Measurements from ENCODE around the gene RPL10A. TPM values are rescaled to one million over a fixed set of nuclear protein-coding genes. Genes with fewer than 3 reads are reported as not detected.

The RPL10A gene
- total and polyA plus RNA-seq, 10 donors, result 962 to 3,148 (median 1,054) TPM

DNA sequence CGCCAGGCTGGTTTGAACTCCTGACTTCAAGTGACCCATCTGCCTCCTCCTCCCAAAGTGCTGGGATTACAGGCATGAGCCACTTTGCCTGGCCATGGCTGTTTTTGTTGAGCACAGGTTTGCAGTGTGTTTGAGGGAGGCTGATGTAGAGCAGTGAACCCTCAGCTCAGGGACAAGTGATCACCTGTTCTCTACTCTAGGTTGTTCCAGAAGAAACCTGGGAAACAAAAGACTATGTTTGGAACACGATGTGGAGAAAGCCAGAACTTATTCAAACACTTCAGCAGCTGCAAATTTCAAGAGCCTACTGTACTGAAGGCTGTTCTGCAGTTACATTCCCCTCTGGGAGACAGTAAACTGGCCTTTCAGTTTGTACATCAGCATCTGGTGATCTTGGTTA is 39.8 kb downstream of the RPL10A start:
- Histone ChIP-seq H3K27ac (no peak overlapping the region), H3K4me3 (no peak overlapping the region), H3K4me1 (peaks cover 0 to 11% (median 2%) of the 10 kb centered on the region in 6 donors), H3K27me3 (replicated peaks in 1 of 7) (peaks cover 0 to 79% (median 23%) of the 10 kb centered on the region in 7 donors), H3K9me3 (no peaks in the 10 kb centered on the region), H3K36me3 (no peaks in the 10 kb centered on the region)
- DNase-seq, result no peak
- intact Hi-C loops (cut with DNase I; ENCODE audit: low total_unique reads), result no loop called here
- TF ChIP-seq, protein P1, sequence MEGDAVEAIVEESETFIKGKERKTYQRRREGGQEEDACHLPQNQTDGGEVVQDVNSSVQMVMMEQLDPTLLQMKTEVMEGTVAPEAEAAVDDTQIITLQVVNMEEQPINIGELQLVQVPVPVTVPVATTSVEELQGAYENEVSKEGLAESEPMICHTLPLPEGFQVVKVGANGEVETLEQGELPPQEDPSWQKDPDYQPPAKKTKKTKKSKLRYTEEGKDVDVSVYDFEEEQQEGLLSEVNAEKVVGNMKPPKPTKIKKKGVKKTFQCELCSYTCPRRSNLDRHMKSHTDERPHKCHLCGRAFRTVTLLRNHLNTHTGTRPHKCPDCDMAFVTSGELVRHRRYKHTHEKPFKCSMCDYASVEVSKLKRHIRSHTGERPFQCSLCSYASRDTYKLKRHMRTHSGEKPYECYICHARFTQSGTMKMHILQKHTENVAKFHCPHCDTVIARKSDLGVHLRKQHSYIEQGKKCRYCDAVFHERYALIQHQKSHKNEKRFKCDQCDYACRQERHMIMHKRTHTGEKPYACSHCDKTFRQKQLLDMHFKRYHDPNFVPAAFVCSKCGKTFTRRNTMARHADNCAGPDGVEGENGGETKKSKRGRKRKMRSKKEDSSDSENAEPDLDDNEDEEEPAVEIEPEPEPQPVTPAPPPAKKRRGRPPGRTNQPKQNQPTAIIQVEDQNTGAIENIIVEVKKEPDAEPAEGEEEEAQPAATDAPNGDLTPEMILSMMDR (IDR thresholded peaks at IDR 0.05 in 8 of 11, conservative IDR thresholded peaks at IDR 0.05 in 3 of 11), result no peak
- TF ChIP-seq POLR2A (IDR thresholded peaks at IDR 0.05) (no peak), POLR2AphosphoS5 (IDR thresholded peaks at IDR 0.05) (no peak)
- WGBS, 5 donors, result 58 to 84% (median 73%) methylated on average over 2 of the region's 2 CpGs

DNA sequence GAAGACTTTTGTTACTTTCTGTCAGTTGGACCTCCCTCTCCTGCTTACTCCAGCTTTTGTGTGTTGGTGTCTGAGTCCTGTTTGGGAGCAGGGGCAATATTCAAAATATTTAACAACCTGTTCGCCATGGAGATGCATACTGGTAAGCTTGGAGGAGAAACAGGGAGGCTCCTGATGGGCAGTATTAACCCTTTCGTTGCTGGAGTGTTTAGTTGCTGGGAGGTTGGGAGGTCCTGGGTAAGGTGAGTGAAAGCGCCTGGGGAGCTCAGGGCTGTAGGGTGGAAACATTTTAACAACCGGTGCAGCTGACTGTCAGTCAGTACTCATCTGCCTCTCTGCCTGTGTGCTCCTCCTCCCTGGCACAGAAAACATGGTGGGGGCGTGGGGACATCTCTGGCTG is 40.3 kb downstream of the RPL10A start:
- intact Hi-C loops (cut with DNase I; ENCODE audit: low total_unique reads), result no loop called here
- WGBS, 5 donors, result 45 to 75% (median 72%) methylated on average over 5 of the region's 5 CpGs
- Histone ChIP-seq H3K27ac (no peak overlapping the region), H3K4me3 (no peak overlapping the region), H3K9me3 (no peaks in the 10 kb centered on the region), H3K4me1 (peaks cover 0 to 11% (median 2%) of the 10 kb centered on the region in 6 donors), H3K27me3 (replicated peaks in 1 of 7) (peaks cover 0 to 79% (median 18%) of the 10 kb centered on the region in 7 donors), H3K36me3 (no peaks in the 10 kb centered on the region)
- no peak for DNase-seq
- no peak for TF ChIP-seq POLR2AphosphoS5 (IDR thresholded peaks at IDR 0.05)
- TF ChIP-seq POLR2A (IDR thresholded peaks at IDR 0.05), result no peak
- TF ChIP-seq, protein P1 (IDR thresholded peaks at IDR 0.05 in 8 of 11, conservative IDR thresholded peaks at IDR 0.05 in 3 of 11), result no peak

DNA sequence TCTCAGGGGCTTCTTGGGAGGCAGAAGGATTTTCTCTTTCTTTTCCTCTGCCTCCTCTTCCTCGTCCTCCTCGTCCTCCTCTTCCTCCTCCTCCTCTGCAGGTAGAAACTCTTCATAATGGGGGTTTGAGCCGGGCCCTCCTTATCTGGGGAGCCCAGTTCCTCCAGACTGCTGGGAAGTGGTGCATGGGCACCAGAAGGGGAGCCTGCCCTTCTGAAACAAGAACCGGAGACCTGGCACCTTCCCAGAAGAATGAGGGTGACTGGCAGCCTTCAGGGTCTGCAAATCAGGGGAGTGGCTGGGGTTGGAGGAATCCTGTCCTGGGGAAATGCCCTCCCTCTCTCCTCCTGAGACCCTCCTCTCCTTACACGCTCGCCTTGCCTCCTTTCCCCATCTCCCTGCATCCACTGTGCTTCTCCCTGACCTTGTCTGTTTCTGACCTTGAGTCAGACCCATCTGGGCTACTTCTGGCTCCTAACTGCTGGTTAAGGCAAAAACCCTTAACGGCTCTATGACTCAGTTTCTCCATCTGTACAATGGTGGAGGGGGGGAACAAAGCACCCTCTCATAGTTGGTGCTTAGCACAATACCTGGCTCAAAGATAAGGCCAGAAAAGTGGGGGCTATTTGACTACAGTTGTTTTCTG is 42.8 kb downstream of the RPL10A start:
- WGBS, 5 donors, result 51 to 70% (median 56%) methylated on average over 7 of the region's 7 CpGs
- H3K4me1 ChIP-seq, result peaks cover 0 to 11% (median 2%) of the 10 kb centered on the region in 6 donors
- H3K27me3 ChIP-seq (replicated peaks in 1 of 7), result peaks cover 0 to 54% (median 16%) of the 10 kb centered on the region in 7 donors
- no peak overlapping the region for H3K4me3 ChIP-seq
- no peaks in the 10 kb centered on the region for H3K9me3 ChIP-seq
- no peak overlapping the region for H3K27ac ChIP-seq
- TF ChIP-seq POLR2A (IDR thresholded peaks at IDR 0.05), result no peak
- no peaks in the 10 kb centered on the region for H3K36me3 ChIP-seq
- no peak for DNase-seq
- intact Hi-C loops (cut with DNase I; ENCODE audit: low total_unique reads), result no loop called here

DNA sequence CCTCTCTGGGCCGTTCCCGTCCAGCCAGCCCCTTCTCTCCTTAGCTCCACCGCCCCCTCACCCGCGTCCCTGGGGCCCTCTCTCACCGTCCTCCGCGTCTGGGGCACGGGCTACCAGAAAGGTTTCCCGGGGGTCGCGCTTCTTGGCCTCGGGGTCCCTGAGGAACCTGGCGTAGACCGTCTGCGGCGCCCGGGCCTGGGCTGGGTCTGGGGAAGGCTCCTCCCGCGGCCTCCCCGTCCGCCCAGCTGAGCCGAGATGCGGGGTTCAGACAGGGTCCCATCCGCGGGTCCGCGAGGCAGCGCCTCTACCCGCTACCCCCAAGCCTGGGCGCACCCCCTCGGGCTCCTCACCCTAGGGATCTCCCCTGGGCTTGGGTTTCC is 43.4 kb downstream of the RPL10A start:
- 14 to 26% (median 19%) methylated on average over 22 to 32 of the region's 32 CpGs for WGBS, 5 donors
- Histone ChIP-seq H3K4me3 (peak overlapping the region in 1 of 8 donors; percentile 5), H3K27ac (no peak overlapping the region), H3K9me3 (no peaks in the 10 kb centered on the region), H3K4me1 (peaks cover 0 to 11% (median 2%) of the 10 kb centered on the region in 6 donors), H3K27me3 (replicated peaks in 1 of 7) (peaks cover 0 to 48% (median 16%) of the 10 kb centered on the region in 7 donors), H3K36me3 (no peaks in the 10 kb centered on the region)
- TF ChIP-seq POLR2AphosphoS5 (IDR thresholded peaks at IDR 0.05) (no peak), POLR2A (IDR thresholded peaks at IDR 0.05) (no peak)
- TF ChIP-seq, protein P1 (IDR thresholded peaks at IDR 0.05 in 8 of 11, conservative IDR thresholded peaks at IDR 0.05 in 3 of 11), result no peak
- DNase-seq, result no peak
- intact Hi-C loops (cut with DNase I; ENCODE audit: low total_unique reads), result no loop called here

Data from spleen (tissue), 11 donors.